GM23338 (cell line): ENCODE measurements around the gene CRADD. TPM values are rescaled to one million over a fixed set of nuclear protein-coding genes. Genes with fewer than 3 reads are reported as not detected.

Experiments used
- ATAC-seq: fragments of 200-7000 bp; cut with Tn5 transposase; 3 replicates; pipeline ENCODE4 v1.9.1; 2020
- DNase-seq: peaks from one replicate; pipeline ENCODE4 v3.0.0-alpha.2; 2015; ENCODE audit warnings: low spot score
- H2AFZ ChIP-seq: fragments of 200-600 bp; sonication (generic); 2 replicates; pipeline ENCODE4 v1.8.0; 2016; ENCODE audit warnings: antibody characterized with exemption, mild to moderate bottlenecking, moderate library complexity
- H3F3A ChIP-seq: fragments of 200-600 bp; sonication (generic); replicated peaks from 2 replicates; pipeline ENCODE4 v1.8.0; 2017; ENCODE audit warnings: antibody characterized with exemption, mixed run types, low read depth
- H3K27ac ChIP-seq: fragments of 200-600 bp; sonication (generic); 2 replicates; pipeline ENCODE4 v1.6.1; 2016; ENCODE audit warnings: low read depth
- H3K27me3 ChIP-seq: fragments of 200-600 bp; sonication (generic); 2 replicates; pipeline ENCODE4 v1.8.0; 2016; ENCODE audit warnings: mild to moderate bottlenecking, mixed run types, moderate library complexity; ENCODE audit not compliant: insufficient read depth
- H3K36me3 ChIP-seq: fragments of 200-600 bp; sonication (generic); 2 replicates; pipeline ENCODE4 v1.8.0; 2016; ENCODE audit warnings: mild to moderate bottlenecking; ENCODE audit not compliant: insufficient read depth
- H3K4me1 ChIP-seq: fragments of 200-600 bp; sonication (generic); 2 replicates; pipeline ENCODE4 v1.8.0; 2016; ENCODE audit warnings: mild to moderate bottlenecking, moderate library complexity; ENCODE audit not compliant: insufficient read depth
- H3K4me2 ChIP-seq: fragments of 200-600 bp; sonication (generic); 2 replicates; pipeline ENCODE4 v1.7.1; 2017; ENCODE audit warnings: mixed run types
- H3K4me3 ChIP-seq: fragments of 200-600 bp; sonication (generic); 2 replicates; pipeline ENCODE4 v1.6.1; 2016; ENCODE audit warnings: mixed run types
- H3K79me2 ChIP-seq: fragments of 200-600 bp; sonication (generic); replicated peaks from 2 replicates; pipeline ENCODE4 v1.8.0; 2017; ENCODE audit warnings: mild to moderate bottlenecking; ENCODE audit not compliant: insufficient read depth
- H3K9me2 ChIP-seq: fragments of 200-600 bp; sonication (generic); 2 replicates; pipeline ENCODE4 v1.8.0; 2017; ENCODE audit not compliant: insufficient read depth
- H4K20me1 ChIP-seq: fragments of 200-600 bp; sonication (generic); replicated peaks from 2 replicates; pipeline ENCODE4 v1.8.0; 2017; ENCODE audit warnings: mild to moderate bottlenecking; ENCODE audit not compliant: insufficient read depth
- H3K27ac Mint-ChIP-seq: 2 replicates; pipeline ENCODE4 v1.8.0; 2020; ENCODE audit warnings: inconsistent platforms, mild to moderate bottlenecking, moderate library complexity, mixed read lengths
- H3K27me3 Mint-ChIP-seq: 3 replicates; pipeline ENCODE4 v1.8.0; 2022; ENCODE audit warnings: low read depth, mild to moderate bottlenecking, moderate library complexity, mixed read lengths, inconsistent platforms; ENCODE audit not compliant: insufficient read depth, poor library complexity
- H3K36me3 Mint-ChIP-seq: 3 replicates; pipeline ENCODE4 v1.8.0; 2021; ENCODE audit warnings: low read depth, mild to moderate bottlenecking, inconsistent platforms, moderate library complexity, mixed read lengths
- H3K4me1 Mint-ChIP-seq: 3 replicates; pipeline ENCODE4 v1.8.0; 2020; ENCODE audit warnings: mild to moderate bottlenecking, inconsistent platforms, mixed read lengths
- H3K4me3 Mint-ChIP-seq: 3 replicates; pipeline ENCODE4 v1.8.0; 2021; ENCODE audit warnings: moderate library complexity, mild to moderate bottlenecking, inconsistent platforms, mixed read lengths
- H3K9me3 Mint-ChIP-seq: 3 replicates; pipeline ENCODE4 v1.8.0; 2020; ENCODE audit warnings: moderate library complexity, mild to moderate bottlenecking, inconsistent platforms, mixed read lengths
- CREB1 ChIP-seq: fragments of 250-450 bp; sonication (Bioruptor Pico); IDR thresholded peaks from 2 replicates; pipeline ENCODE4 v1.5.0; 2020; ENCODE audit warnings: low read depth, mild to moderate bottlenecking, moderate library complexity
- CTCF ChIP-seq, 2 experiments: fragments of 200-600 bp in 1 of 2; sonication (generic) in 1 of 2; conservative IDR thresholded peaks; 2 replicates each; pipeline versions ENCODE4 v1.5.1 to v1.6.1; 2016 to 2017; ENCODE audit warnings: antibody characterized with exemption in 2 of 2, low read depth in 2 of 2, mild to moderate bottlenecking in 2 of 2, moderate library complexity in 1 of 2
- EZH2 ChIP-seq: fragments of 200-600 bp; sonication (generic); IDR thresholded peaks from one replicate; pipeline ENCODE4 v1.8.0; 2017; ENCODE audit warnings: antibody characterized with exemption, mild to moderate bottlenecking, low read depth; ENCODE audit not compliant: unreplicated experiment
- EZH2phosphoT487 ChIP-seq: fragments of 200-600 bp; sonication (generic); IDR thresholded peaks from one replicate; pipeline ENCODE4 v1.8.1; 2018; ENCODE audit warnings: antibody characterized with exemption; ENCODE audit not compliant: unreplicated experiment
- JUNB ChIP-seq: IDR thresholded peaks from one replicate; pipeline ENCODE4 v1.6.1; 2016; ENCODE audit warnings: antibody characterized with exemption; ENCODE audit not compliant: unreplicated experiment
- NANOG ChIP-seq: IDR thresholded peaks from 2 replicates; pipeline ENCODE4 v1.6.1; 2016; ENCODE audit warnings: antibody characterized with exemption, borderline replicate concordance
- POLR2AphosphoS5 ChIP-seq: IDR thresholded peaks from 2 replicates; pipeline ENCODE4 v1.6.1; 2016; ENCODE audit warnings: antibody characterized with exemption, low read depth
- REST ChIP-seq: IDR thresholded peaks from one replicate; pipeline ENCODE4 v1.6.1; 2018; ENCODE audit warnings: antibody characterized with exemption; ENCODE audit not compliant: unreplicated experiment
- STAT1 ChIP-seq: IDR thresholded peaks from one replicate; pipeline ENCODE4 v1.6.1; 2016; ENCODE audit warnings: antibody characterized with exemption; ENCODE audit not compliant: unreplicated experiment
- ZNF114 ChIP-seq: fragments of 250-450 bp; sonication (Bioruptor Pico); IDR thresholded peaks from 2 replicates; pipeline ENCODE4 v1.5.0; 2020; ENCODE audit warnings: mild to moderate bottlenecking, moderate library complexity
- ZNF462 ChIP-seq: fragments of 250-450 bp; sonication (Bioruptor Pico); IDR thresholded peaks from 2 replicates; pipeline ENCODE4 v1.5.0; 2020; ENCODE audit warnings: mild to moderate bottlenecking, moderate library complexity
- polyA plus RNA-seq: library from polyadenylated mRNA; unstranded; fragments of >200 nt; fragmentation: Nextera tagmentation; extraction: Ambion mirVana; gene quantifications from 2 replicates; pipeline ENCODE4 v1.2.1, GENCODE V29; 2016
- total RNA-seq: library from RNA; depleted of rRNA; stranded (reverse); fragments of >200 nt; shearing (Covaris generic); gene quantifications from 2 replicates; pipeline ENCODE4 v1.2.3, GENCODE V29; 2014

CRADD gene
- total and polyA plus RNA-seq, 2 experiments from 2014 or later = 6.3 to 27.9 TPM

- Histone ChIP-seq H3K27ac (no peak overlapping the region), H3K36me3 (no peaks in the 10 kb centered on the region), H4K20me1 (no peaks in the 10 kb centered on the region), H3K4me2 (no peak overlapping the region), H3K4me1 (peaks cover 12% of the 10 kb centered on the region; the same call in 1 of the 2 replicates), H3K9me2 (peaks cover 9% of the 10 kb centered on the region; the same call in 1 of the 2 replicates), H3F3A (no peaks in the 10 kb centered on the region), H3K4me3 (no peak overlapping the region), H3K79me2 (no peaks in the 10 kb centered on the region), H3K27me3 (no peaks in the 10 kb centered on the region), H2AFZ (peak overlapping the region; percentile 87)
- peaks cover 8% of the 10 kb centered on the region for H3K27me3 Mint-ChIP-seq
- peak; percentile 38 for DNase-seq
- peaks cover 29% of the 10 kb centered on the region for H3K4me1 Mint-ChIP-seq
- peak overlapping the region; percentile 37 for H3K27ac Mint-ChIP-seq
- H3K36me3 Mint-ChIP-seq = no peaks in the 10 kb centered on the region
- H3K4me3 Mint-ChIP-seq = no peak overlapping the region
- H3K9me3 Mint-ChIP-seq = no peaks in the 10 kb centered on the region
- no peak for TF ChIP-seq ZNF114 (CRISPR knock-in tag)
- no peak for TF ChIP-seq STAT1
- no peak for TF ChIP-seq REST
- no peak for TF ChIP-seq CREB1
- no peak for TF ChIP-seq EZH2phosphoT487
- no peak for TF ChIP-seq NANOG
- no peak for TF ChIP-seq CTCF (conservative IDR thresholded peaks at IDR 0.05; ENCODE audit: low read depth in 2 of 2)
- TF ChIP-seq JUNB = no peak
- TF ChIP-seq POLR2AphosphoS5 = no peak
- TF ChIP-seq EZH2 = no peak
- no peak for TF ChIP-seq ZNF462
- ATAC-seq = peak; percentile 70
These were observed 215.5 kb downstream of the CRADD start for GRCh38 chr12:93892423-93893268.
